Measurements from ENCODE around the gene ZNRF3.
"Not testable (repeated sequence)": the region's sequence is repeated elsewhere in the genome, so short reads cannot be mapped to it uniquely, and the experiment has no call there.

The ZNRF3 gene

GRCh38 chr22:28884747-28885350 is 1.5 kb downstream of the ZNRF3 start:
- DNase-seq (ENCODE audit: low read depth), result no peak

- no peak for DNase-seq (ENCODE audit: low read depth)
Observed at GRCh38 chr22:28885939-28886338, 2.6 kb downstream of the ZNRF3 start.

- not testable (repeated sequence) for DNase-seq (ENCODE audit: low read depth)
Observed at GRCh38 chr22:28886679-28887078, 3.3 kb downstream of the ZNRF3 start.

- DNase-seq (ENCODE audit: low read depth), result no peak
Observed at GRCh38 chr22:28887725-28888459, 4.5 kb downstream of the ZNRF3 start.

- DNase-seq (ENCODE audit: low read depth), result no peak
Observed at GRCh38 chr22:28889478-28890024, 6.2 kb downstream of the ZNRF3 start.

- no peak for DNase-seq (ENCODE audit: low read depth)
Observed at GRCh38 chr22:28891156-28891733, 7.9 kb downstream of the ZNRF3 start.

- DNase-seq (ENCODE audit: low read depth), result no peak
Observed at GRCh38 chr22:28892175-28892731, 8.9 kb downstream of the ZNRF3 start.

GRCh38 chr22:28893810-28894209 is 10.4 kb downstream of the ZNRF3 start:
- DNase-seq (ENCODE audit: low read depth), result no peak

- no peak for DNase-seq (ENCODE audit: low read depth)
Observed at GRCh38 chr22:28894334-28894733, 11.0 kb downstream of the ZNRF3 start.

GRCh38 chr22:28894807-28895206 is 11.4 kb downstream of the ZNRF3 start:
- DNase-seq (ENCODE audit: low read depth), result no peak

GRCh38 chr22:28896611-28897010 is 13.2 kb downstream of the ZNRF3 start:
- DNase-seq (ENCODE audit: low read depth), result no peak

GRCh38 chr22:28898233-28898629 is 14.9 kb downstream of the ZNRF3 start:
- DNase-seq (ENCODE audit: low read depth), result no peak

- DNase-seq (ENCODE audit: low read depth), result no peak
Observed at GRCh38 chr22:28899199-28899853, 16.0 kb downstream of the ZNRF3 start.

GRCh38 chr22:28900379-28900925 is 17.1 kb downstream of the ZNRF3 start:
- DNase-seq (ENCODE audit: low read depth), result no peak

GRCh38 chr22:28902490-28902889 is 19.1 kb downstream of the ZNRF3 start:
- DNase-seq (ENCODE audit: low read depth), result no peak

GRCh38 chr22:28903080-28903479 is 19.7 kb downstream of the ZNRF3 start:
- no peak for DNase-seq (ENCODE audit: low read depth)

- no peak for DNase-seq (ENCODE audit: low read depth)
Observed at GRCh38 chr22:28903729-28904128, 20.4 kb downstream of the ZNRF3 start.

GRCh38 chr22:28904211-28904896 is 21.0 kb downstream of the ZNRF3 start:
- no peak for DNase-seq (ENCODE audit: low read depth)

- no peak for DNase-seq (ENCODE audit: low read depth)
Observed at GRCh38 chr22:28905256-28905832, 22.0 kb downstream of the ZNRF3 start.

GRCh38 chr22:28906312-28906711 is 22.9 kb downstream of the ZNRF3 start:
- no peak for DNase-seq (ENCODE audit: low read depth)
